SU-DHL-6 (cell line): ENCODE data around the gene ZFP42.

ENCODE experiments used
- H2AFZ ChIP-seq: fragments of 200-600 bp; sonication (generic); 2 replicates; pipeline ENCODE4 v1.6.1; 2014; ENCODE audit warnings: low read depth, mild to moderate bottlenecking, moderate library complexity, mixed read lengths, antibody characterized with exemption, low read length; ENCODE audit not compliant: severe bottlenecking
- H3F3A ChIP-seq: fragments of 200-600 bp; shearing (Covaris generic); 2 replicates; pipeline ENCODE4 v1.6.0; 2016; ENCODE audit warnings: antibody characterized with exemption, mild to moderate bottlenecking; ENCODE audit not compliant: insufficient read depth
- H3K27ac ChIP-seq: fragments of 200-600 bp; sonication (generic); 2 replicates; pipeline ENCODE4 v1.5.1; 2016; ENCODE audit warnings: low read depth, mild to moderate bottlenecking, low read length, moderate library complexity, mixed read lengths
- H3K27me3 ChIP-seq: fragments of 200-600 bp; sonication (generic), shearing (Covaris generic); 2 replicates; pipeline ENCODE4 v1.6.0; 2014; ENCODE audit warnings: mild to moderate bottlenecking, low read length
- H3K36me3 ChIP-seq: fragments of 200-600 bp; sonication (generic); 2 replicates; pipeline ENCODE4 v1.6.1; 2014; ENCODE audit warnings: mild to moderate bottlenecking, low read length, mixed read lengths
- H3K4me2 ChIP-seq: fragments of 300-600, 200-600 bp; shearing (Covaris generic), sonication (generic); 2 replicates; pipeline ENCODE4 v1.6.0; 2014; ENCODE audit warnings: low read length, low read depth, mild to moderate bottlenecking; ENCODE audit not compliant: poor library complexity, severe bottlenecking
- H3K4me3 ChIP-seq: fragments of 200-600 bp; sonication (generic); 2 replicates; pipeline ENCODE4 v1.5.1; 2014; ENCODE audit warnings: antibody characterized with exemption, low read length, mild to moderate bottlenecking, mixed read lengths; ENCODE audit not compliant: insufficient read depth, poor library complexity, severe bottlenecking
- H3K79me2 ChIP-seq: fragments of 200-600 bp; sonication (generic); 2 replicates; pipeline ENCODE4 v1.6.1; 2014; ENCODE audit warnings: mild to moderate bottlenecking, low read length, moderate library complexity; ENCODE audit not compliant: insufficient read depth
- H3K9ac ChIP-seq: fragments of 200-600 bp; sonication (generic); 2 replicates; pipeline ENCODE4 v1.7.0; 2014; ENCODE audit warnings: mild to moderate bottlenecking, low read length
- H3K9me2 ChIP-seq: fragments of 200-600 bp; sonication (generic); replicated peaks from 2 replicates; pipeline ENCODE4 v1.6.1; 2014; ENCODE audit warnings: low read length; ENCODE audit not compliant: insufficient read depth
- H3K9me3 ChIP-seq: fragments of 200-600 bp; sonication (generic); 2 replicates; pipeline ENCODE4 v1.6.1; 2014; ENCODE audit warnings: low read length, mixed read lengths; ENCODE audit not compliant: insufficient read depth
- H4K20me1 ChIP-seq: fragments of 200-600 bp; sonication (generic); 2 replicates; pipeline ENCODE4 v1.6.1; 2014; ENCODE audit warnings: low read depth, mild to moderate bottlenecking, antibody characterized with exemption, low read length, moderate library complexity, mixed read lengths
- EZH2phosphoT487 ChIP-seq: fragments of 200-600 bp; sonication (generic), shearing (Covaris generic); conservative IDR thresholded peaks from 2 replicates; pipeline ENCODE4 v1.6.1; 2018; ENCODE audit warnings: mild to moderate bottlenecking, antibody characterized with exemption, low read length, moderate library complexity, mixed read lengths
- TF ChIP-seq, protein P1 (sequence below): fragments of 200-600 bp; sonication (generic); IDR thresholded peaks from one replicate; pipeline ENCODE4 v1.5.1; 2017; ENCODE audit warnings: antibody characterized with exemption, mild to moderate bottlenecking, low read length, moderate library complexity; ENCODE audit not compliant: insufficient read depth, poor library complexity, severe bottlenecking

Gene ZFP42

DNA sequence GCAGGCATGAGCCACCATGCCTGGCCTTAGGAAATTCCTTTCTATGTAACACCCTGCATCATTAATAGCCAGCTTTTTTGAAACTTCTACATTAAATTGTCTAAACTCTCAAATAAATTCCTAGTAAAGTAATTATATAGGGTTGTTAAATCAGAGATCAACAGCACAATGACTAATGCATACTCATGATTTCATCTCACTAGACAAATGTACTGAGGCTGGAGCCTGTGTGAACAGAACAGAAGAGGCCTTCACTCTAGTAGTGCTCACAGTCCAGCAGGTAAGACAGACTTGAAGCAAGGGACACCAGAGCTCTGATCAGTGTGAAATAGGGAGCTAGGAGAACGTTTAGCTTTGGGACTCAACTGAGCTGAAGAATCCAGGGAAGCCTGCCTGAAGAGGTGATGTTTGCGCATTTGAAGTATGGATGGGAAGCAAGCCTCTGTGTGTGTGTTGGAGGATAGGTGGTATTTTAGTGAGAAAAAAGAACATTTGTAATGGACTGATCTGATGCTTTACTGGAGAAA, 3.9 kb downstream of the ZFP42 start:
- Histone ChIP-seq H3K27me3 (no peaks in the 10 kb centered on the region), H3K4me3 (no peak overlapping the region)

DNA sequence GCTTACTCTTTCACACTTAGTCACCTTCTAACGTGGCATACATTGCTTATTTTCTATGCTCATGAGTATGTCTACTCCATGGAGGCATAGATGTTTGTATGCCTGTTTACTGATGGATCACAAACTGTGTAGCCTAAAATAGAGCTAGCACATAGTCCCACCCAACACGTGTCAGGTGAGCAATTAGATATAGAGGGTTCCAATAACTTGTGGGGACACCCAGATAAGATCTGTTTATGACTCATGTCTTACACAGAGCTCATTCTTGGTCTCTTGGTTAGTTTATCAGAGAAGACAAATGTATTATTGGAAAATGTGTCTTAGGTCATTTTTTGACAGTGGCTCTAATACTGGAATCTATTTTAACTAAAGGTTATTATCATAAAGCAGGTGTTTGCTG, 6.8 kb downstream of the ZFP42 start:
- H3K4me3 ChIP-seq, result no peak overlapping the region
- H3K9ac ChIP-seq, result no peak overlapping the region
- no peak overlapping the region for H3K27ac ChIP-seq
- H3K27me3 ChIP-seq, result no peaks in the 10 kb centered on the region
- H4K20me1 ChIP-seq, result no peaks in the 10 kb centered on the region
- no peak overlapping the region for H2AFZ ChIP-seq
- H3K9me2 ChIP-seq, result no peaks in the 10 kb centered on the region
- H3K9me3 ChIP-seq, result no peaks in the 10 kb centered on the region
- H3K36me3 ChIP-seq, result no peaks in the 10 kb centered on the region
- TF ChIP-seq EZH2phosphoT487, result no peak
- TF ChIP-seq, protein P1, sequence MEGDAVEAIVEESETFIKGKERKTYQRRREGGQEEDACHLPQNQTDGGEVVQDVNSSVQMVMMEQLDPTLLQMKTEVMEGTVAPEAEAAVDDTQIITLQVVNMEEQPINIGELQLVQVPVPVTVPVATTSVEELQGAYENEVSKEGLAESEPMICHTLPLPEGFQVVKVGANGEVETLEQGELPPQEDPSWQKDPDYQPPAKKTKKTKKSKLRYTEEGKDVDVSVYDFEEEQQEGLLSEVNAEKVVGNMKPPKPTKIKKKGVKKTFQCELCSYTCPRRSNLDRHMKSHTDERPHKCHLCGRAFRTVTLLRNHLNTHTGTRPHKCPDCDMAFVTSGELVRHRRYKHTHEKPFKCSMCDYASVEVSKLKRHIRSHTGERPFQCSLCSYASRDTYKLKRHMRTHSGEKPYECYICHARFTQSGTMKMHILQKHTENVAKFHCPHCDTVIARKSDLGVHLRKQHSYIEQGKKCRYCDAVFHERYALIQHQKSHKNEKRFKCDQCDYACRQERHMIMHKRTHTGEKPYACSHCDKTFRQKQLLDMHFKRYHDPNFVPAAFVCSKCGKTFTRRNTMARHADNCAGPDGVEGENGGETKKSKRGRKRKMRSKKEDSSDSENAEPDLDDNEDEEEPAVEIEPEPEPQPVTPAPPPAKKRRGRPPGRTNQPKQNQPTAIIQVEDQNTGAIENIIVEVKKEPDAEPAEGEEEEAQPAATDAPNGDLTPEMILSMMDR, result no peak
- no peaks in the 10 kb centered on the region for H3F3A ChIP-seq
- H3K4me2 ChIP-seq, result no peak overlapping the region
- H3K79me2 ChIP-seq, result no peaks in the 10 kb centered on the region

More for the DNA sequence above, 3.9 kb downstream of the ZFP42 start:
- Histone ChIP-seq H3K4me2 (no peak overlapping the region), H2AFZ (no peak overlapping the region), H3K9me3 (no peaks in the 10 kb centered on the region), H3F3A (no peaks in the 10 kb centered on the region), H4K20me1 (no peaks in the 10 kb centered on the region), H3K9ac (no peak overlapping the region), H3K9me2 (no peaks in the 10 kb centered on the region), H3K27ac (no peak overlapping the region), H3K36me3 (no peaks in the 10 kb centered on the region), H3K79me2 (no peaks in the 10 kb centered on the region)
- TF ChIP-seq, protein P1, result no peak
- TF ChIP-seq EZH2phosphoT487, result no peak

DNA sequence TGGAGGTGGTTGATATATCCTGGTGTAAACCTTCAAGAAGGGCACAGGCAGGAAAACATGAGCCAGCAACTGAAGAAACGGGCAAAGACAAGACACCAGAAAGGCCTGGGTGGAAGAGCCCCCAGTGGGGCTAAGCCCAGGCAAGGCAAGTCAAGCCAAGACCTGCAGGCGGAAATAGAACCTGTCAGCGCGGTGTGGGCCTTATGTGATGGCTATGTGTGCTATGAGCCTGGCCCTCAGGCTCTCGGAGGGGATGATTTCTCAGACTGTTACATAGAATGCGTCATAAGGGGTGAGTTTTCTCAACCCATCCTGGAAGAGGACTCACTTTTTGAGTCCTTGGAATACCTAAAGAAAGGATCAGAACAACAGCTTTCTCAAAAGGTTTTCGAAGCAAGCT, 7.2 kb downstream of the ZFP42 start:
- H3K9me3 ChIP-seq, result no peaks in the 10 kb centered on the region
- H3K36me3 ChIP-seq, result no peaks in the 10 kb centered on the region
- no peak overlapping the region for H3K4me2 ChIP-seq
- no peaks in the 10 kb centered on the region for H4K20me1 ChIP-seq
- H3K4me3 ChIP-seq, result no peak overlapping the region
- H2AFZ ChIP-seq, result no peak overlapping the region
- H3K27ac ChIP-seq, result no peak overlapping the region
- no peaks in the 10 kb centered on the region for H3K27me3 ChIP-seq
- no peak overlapping the region for H3K9ac ChIP-seq
- H3F3A ChIP-seq, result no peaks in the 10 kb centered on the region
- H3K79me2 ChIP-seq, result no peaks in the 10 kb centered on the region
- TF ChIP-seq EZH2phosphoT487, result no peak
- TF ChIP-seq, protein P1, result no peak
- H3K9me2 ChIP-seq, result no peaks in the 10 kb centered on the region
